Vagina (tissue), 2 donors: ENCODE data around the gene CHAC2.

Experiments used
- CTCF ChIP-seq, 3 experiments: fragments of 450-650 bp in 2 of 3; fragments of 200-600 bp in 1 of 3; sonication (generic) in 1 of 3; IDR thresholded peaks; one replicate each; pipeline ENCODE4 v1.5.1; 2017 to 2019; ENCODE audit warnings: antibody characterized with exemption in 3 of 3, mild to moderate bottlenecking in 2 of 3, moderate library complexity in 2 of 3
- POLR2A ChIP-seq, 2 donors: fragments of 450-650 bp; IDR thresholded peaks; one replicate each; pipeline ENCODE4 v1.6.1; 2017; ENCODE audit warnings: antibody characterized with exemption in 2 of 2, mild to moderate bottlenecking in 2 of 2, moderate library complexity in 2 of 2

GRCh38 chr2:53729143-53729762, 38.4 kb upstream of the CHAC2 start:
- no peak for TF ChIP-seq CTCF (IDR thresholded peaks at IDR 0.05)
- no peak for TF ChIP-seq POLR2A (IDR thresholded peaks at IDR 0.05)
